ENCODE data around the gene CDX2.

GRCh38 chr13:27955014-27955591 is 14.0 kb downstream of the CDX2 start:
- no peak for TF ChIP-seq POLR2A (IDR thresholded peaks at IDR 0.05; ENCODE audit: low read depth, low read length)
- no peak for TF ChIP-seq POLR2AphosphoS5 (IDR thresholded peaks at IDR 0.05; ENCODE audit: low read depth, low read length)
